Fibroblast of the aortic adventitia (primary cell): ENCODE results near the gene PRKAB1. TPM values are rescaled to one million over a fixed set of nuclear protein-coding genes. Genes with fewer than 3 reads are reported as not detected.

ENCODE experiments used
- DNase-seq: peaks from one replicate; pipeline ENCODE4 v3.0.0-alpha.2; 2010; ENCODE audit warnings: low read depth
- H3K4me3 ChIP-seq: 2 replicates; pipeline ENCODE4 v1.5.1; 2011; ENCODE audit warnings: low read depth, mild to moderate bottlenecking, control low read depth, low read length, moderate library complexity
- total RNA-seq: library from RNA; depleted of rRNA; stranded (reverse); fragments of >200 nt; gene quantifications from 2 replicates; pipeline ENCODE4 v1.2.3, GENCODE V29; 2012; ENCODE audit warnings: low replicate concordance
- TF ChIP-seq, protein P1 (sequence below): IDR thresholded peaks from 2 replicates; pipeline ENCODE4 v1.5.1; 2011; ENCODE audit warnings: mild to moderate bottlenecking, low read length, control low read depth, inconsistent platforms; ENCODE audit not compliant: insufficient read depth

The PRKAB1 gene
- total RNA-seq, 1 donor, result 19.9 TPM

GRCh38 chr12:119671070-119671469, 3.1 kb downstream of the PRKAB1 start:
- TF ChIP-seq, protein P1, sequence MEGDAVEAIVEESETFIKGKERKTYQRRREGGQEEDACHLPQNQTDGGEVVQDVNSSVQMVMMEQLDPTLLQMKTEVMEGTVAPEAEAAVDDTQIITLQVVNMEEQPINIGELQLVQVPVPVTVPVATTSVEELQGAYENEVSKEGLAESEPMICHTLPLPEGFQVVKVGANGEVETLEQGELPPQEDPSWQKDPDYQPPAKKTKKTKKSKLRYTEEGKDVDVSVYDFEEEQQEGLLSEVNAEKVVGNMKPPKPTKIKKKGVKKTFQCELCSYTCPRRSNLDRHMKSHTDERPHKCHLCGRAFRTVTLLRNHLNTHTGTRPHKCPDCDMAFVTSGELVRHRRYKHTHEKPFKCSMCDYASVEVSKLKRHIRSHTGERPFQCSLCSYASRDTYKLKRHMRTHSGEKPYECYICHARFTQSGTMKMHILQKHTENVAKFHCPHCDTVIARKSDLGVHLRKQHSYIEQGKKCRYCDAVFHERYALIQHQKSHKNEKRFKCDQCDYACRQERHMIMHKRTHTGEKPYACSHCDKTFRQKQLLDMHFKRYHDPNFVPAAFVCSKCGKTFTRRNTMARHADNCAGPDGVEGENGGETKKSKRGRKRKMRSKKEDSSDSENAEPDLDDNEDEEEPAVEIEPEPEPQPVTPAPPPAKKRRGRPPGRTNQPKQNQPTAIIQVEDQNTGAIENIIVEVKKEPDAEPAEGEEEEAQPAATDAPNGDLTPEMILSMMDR, result no peak
- no peak for DNase-seq
- H3K4me3 ChIP-seq, result no peak overlapping the region

GRCh38 chr12:119672194-119672593, 4.3 kb downstream of the PRKAB1 start:
- H3K4me3 ChIP-seq, result no peak overlapping the region
- TF ChIP-seq, protein P1, result no peak
- no peak for DNase-seq

GRCh38 chr12:119673634-119674033, 5.7 kb downstream of the PRKAB1 start:
- H3K4me3 ChIP-seq, result no peak overlapping the region
- no peak for DNase-seq
- TF ChIP-seq, protein P1, result no peak

GRCh38 chr12:119674560-119674959, 6.6 kb downstream of the PRKAB1 start:
- TF ChIP-seq, protein P1, result no peak
- no peak overlapping the region for H3K4me3 ChIP-seq
- DNase-seq, result no peak

- TF ChIP-seq, protein P1, result no peak
- DNase-seq, result no peak
- no peak overlapping the region for H3K4me3 ChIP-seq
Measured at GRCh38 chr12:119676022-119676421, 8.1 kb downstream of the PRKAB1 start.

GRCh38 chr12:119676573-119676972, 8.6 kb downstream of the PRKAB1 start:
- TF ChIP-seq, protein P1, result no peak
- H3K4me3 ChIP-seq, result no peak overlapping the region
- no peak for DNase-seq

- TF ChIP-seq, protein P1, result no peak
- no peak for DNase-seq
Measured at GRCh38 chr12:119678459-119678858, 10.5 kb downstream of the PRKAB1 start.

More at GRCh38 chr12:119678459-119678858, 10.5 kb downstream of the PRKAB1 start:
- no peak overlapping the region for H3K4me3 ChIP-seq
